Activated T-cell treated with anti-CD3 and anti-CD28 coated beads, Interleukin-2, amount 50 U/mL, for 72 hours (primary cell): ENCODE data around the gene ARPC5L. TPM values are rescaled to one million over a fixed set of nuclear protein-coding genes. Genes with fewer than 3 reads are reported as not detected.

ENCODE experiments used
- ATAC-seq, 2 donors: fragments of 150-1000 bp; cut with Tn5 transposase; replicated peaks in 1 of 2; 2 replicates each; pipeline ENCODE4 v1.10.0; 2021; ENCODE audit warnings: moderate library complexity in 2 of 2, mild to moderate bottlenecking in 1 of 2
- DNase-seq, 2 donors: peaks; one replicate each; pipeline ENCODE4 v3.0.0; 2021 to 2022; ENCODE audit warnings: mixed read lengths in 1 of 2
- H3K27ac Mint-ChIP-seq: one replicate; pipeline ENCODE4 v1.8.0; 2022; ENCODE audit warnings: mild to moderate bottlenecking, moderate library complexity, mixed read lengths
- H3K27me3 Mint-ChIP-seq: one replicate; pipeline ENCODE4 v1.8.0; 2022; ENCODE audit warnings: low read depth, mixed read lengths
- H3K36me3 Mint-ChIP-seq, 2 donors: one replicate each; pipeline ENCODE4 v1.8.0; 2022; ENCODE audit warnings: mixed read lengths in 2 of 2, mild to moderate bottlenecking in 1 of 2; ENCODE audit not compliant: insufficient read depth in 2 of 2
- H3K4me1 Mint-ChIP-seq: one replicate; pipeline ENCODE4 v1.8.0; 2022; ENCODE audit warnings: low read depth, mixed read lengths
- H3K4me3 Mint-ChIP-seq, 2 donors: one replicate each; pipeline ENCODE4 v1.8.0; 2022; ENCODE audit warnings: mild to moderate bottlenecking in 2 of 2, mixed read lengths in 2 of 2, moderate library complexity in 2 of 2
- H3K9me3 Mint-ChIP-seq, 2 donors: one replicate each; pipeline ENCODE4 v1.8.0; 2022; ENCODE audit warnings: mixed read lengths in 2 of 2
- total RNA-seq, 2 donors: library from RNA; stranded (reverse); gene quantifications; one replicate each; pipeline ENCODE4 v1.2.3, GENCODE V29; 2022

ARPC5L gene
- total RNA-seq = 100 to 1,000 TPM; 116 to 125 TPM

DNA sequence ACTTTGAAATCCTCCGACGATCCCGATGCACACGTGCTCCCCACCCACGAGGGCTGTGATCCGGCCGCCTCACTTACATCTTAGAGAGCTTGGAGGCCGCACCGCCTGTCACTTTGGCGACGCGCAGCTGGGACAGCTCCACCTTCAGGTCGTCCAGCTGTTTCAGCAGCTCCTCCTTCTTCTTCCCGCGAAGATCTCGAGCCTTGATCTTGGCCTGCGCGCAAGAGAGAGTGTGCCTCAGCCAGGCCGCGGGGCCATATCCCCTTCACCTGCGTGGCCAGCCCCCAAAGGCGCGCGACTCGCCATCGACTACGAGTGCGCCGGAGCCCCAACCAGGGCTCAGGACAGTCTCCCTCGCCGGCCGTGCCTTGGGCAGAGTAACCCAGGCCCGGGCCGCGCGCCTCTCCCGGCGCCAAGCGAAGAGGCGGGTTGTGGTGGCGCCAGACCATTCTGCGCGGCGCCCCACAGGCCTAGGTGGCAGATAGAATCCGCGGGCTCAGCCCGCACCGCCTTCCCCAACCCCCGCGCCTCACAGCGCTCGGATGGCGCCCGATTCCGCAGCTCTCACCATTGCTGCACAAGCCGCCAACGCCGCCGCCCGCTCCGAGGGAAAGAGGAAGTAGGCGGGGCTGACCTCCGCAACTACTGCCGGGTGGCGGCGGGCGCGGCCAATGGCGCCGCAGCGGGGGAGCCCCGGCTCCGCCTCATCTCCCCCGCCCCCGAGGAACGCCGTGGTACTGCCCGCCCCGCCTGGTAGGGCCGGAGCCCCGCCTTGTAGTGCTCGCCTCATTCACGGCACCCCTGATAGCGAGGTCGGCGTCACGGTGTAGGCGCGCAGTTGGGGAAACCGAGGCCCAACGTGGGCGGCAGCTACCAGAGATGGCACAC lies at the start of gene ARPC5L, which contains the start of gene RPL35:
TSS of gene ARPC5L (plus strand) at position 789 of the 888 bp plus-strand sequence. CDS start 7,161 bp downstream, outside the sequence.
TSS of gene RPL35 (minus strand) at position 616 of the 888 bp plus-strand sequence. CDS start at position 571, 45 bp downstream.
- peak within 1 kb of the TSS; percentile 92 to 94 for H3K4me3 Mint-ChIP-seq
- H3K27ac Mint-ChIP-seq = peak within 1 kb of the TSS; percentile 87
- peaks cover 12 to 24% of the 10 kb centered on the region in 2 donors for H3K36me3 Mint-ChIP-seq
- no peaks in the 10 kb centered on the region for H3K9me3 Mint-ChIP-seq
- ATAC-seq = peak; percentile 96
- peak; percentile 98 for DNase-seq
- H3K27me3 Mint-ChIP-seq = no peaks in the 10 kb centered on the region
- peaks cover 42% of the 10 kb centered on the region for H3K4me1 Mint-ChIP-seq

DNA sequence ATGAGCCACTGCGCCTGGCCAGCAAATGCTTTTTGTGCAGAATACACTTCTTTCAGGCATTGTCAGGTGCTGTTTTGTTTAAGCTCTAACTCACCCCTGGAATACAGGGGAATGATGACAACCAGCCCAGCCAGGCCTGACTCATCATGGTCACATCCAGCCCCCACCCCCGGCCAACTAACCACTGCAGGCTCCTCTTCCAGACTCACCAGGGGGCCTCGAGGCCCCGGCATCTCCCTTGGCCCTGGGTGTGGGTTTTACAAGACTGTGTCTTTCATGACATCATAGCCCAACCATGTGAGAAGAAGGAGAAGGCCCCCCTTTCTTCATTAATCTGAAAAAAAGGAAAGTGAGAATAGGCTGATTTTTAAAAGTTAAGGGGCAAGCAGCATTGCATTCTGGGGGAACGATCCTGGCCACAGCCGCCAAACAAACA lies 49.5 kb upstream of the ARPC5L start:
- ATAC-seq (no peak), DNase-seq (no peak)
- peaks cover 10% of the 10 kb centered on the region for H3K27me3 Mint-ChIP-seq
- no peak overlapping the region for H3K27ac Mint-ChIP-seq
- no peaks in the 10 kb centered on the region for H3K9me3 Mint-ChIP-seq
- H3K4me3 Mint-ChIP-seq = no peak overlapping the region
- no peaks in the 10 kb centered on the region for H3K36me3 Mint-ChIP-seq
- H3K4me1 Mint-ChIP-seq = peaks cover 5% of the 10 kb centered on the region

DNA sequence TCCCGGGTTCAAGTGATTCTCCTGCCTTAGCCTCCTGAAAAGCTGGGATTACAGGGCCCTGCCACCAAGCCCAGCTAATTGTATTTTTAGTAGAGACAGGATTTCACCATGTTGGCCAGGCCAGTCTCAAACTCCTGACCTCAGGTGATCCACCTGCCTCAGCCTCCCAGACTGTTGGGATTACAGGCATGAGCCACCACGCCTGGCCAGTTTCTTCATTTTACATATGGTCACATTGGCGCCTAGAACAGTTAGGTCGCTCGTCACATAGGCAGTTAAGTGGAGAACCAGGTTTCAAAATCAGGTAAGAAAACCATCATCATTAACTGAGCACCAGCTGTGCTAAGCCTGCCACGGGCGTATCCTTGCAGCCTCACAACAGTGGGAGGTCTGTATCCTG lies 48.9 kb upstream of the ARPC5L start:
- no peaks in the 10 kb centered on the region for H3K9me3 Mint-ChIP-seq
- ATAC-seq = no peak
- no peaks in the 10 kb centered on the region for H3K36me3 Mint-ChIP-seq
- peaks cover 7% of the 10 kb centered on the region for H3K4me1 Mint-ChIP-seq
- no peak overlapping the region for H3K4me3 Mint-ChIP-seq
- H3K27me3 Mint-ChIP-seq = peaks cover 13% of the 10 kb centered on the region
- no peak for DNase-seq
- H3K27ac Mint-ChIP-seq = no peak overlapping the region

DNA sequence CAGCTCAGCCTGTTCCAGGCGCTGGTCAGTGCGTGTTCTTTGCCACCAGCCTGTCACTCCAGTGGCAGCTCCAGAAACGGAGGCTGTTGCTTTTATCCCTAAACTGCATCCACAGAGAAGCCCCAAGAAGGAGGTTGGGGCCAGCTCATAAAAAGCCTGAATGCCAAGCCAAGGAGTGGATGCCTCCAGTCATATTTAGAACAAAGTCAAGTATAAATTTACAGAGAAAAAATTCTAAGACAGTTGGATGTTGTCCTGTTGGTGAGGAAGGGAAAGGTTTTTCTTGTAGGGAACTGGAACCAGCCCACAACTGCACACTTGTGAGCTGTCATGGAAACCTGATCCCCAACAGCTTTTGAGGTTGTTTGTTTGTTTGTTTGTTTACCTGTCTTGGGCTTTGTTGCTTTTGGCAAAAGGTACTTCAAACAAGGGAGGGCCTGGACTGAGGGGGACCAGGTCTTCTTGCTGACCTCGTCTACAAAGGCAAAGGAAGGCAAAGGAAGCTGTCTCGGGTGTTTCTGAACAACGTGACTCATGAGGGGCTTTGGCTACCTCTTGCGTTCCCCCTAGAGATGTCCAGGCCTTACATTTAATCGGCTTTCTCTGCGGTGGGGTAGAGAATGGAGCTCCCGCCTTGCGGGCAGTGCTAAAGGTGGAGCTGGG lies 48.3 kb upstream of the ARPC5L start:
- DNase-seq (no peak), ATAC-seq (no peak)
- Mint-ChIP-seq H3K4me3 (no peak overlapping the region), H3K27ac (no peak overlapping the region), H3K27me3 (peaks cover 18% of the 10 kb centered on the region), H3K36me3 (no peaks in the 10 kb centered on the region), H3K9me3 (no peaks in the 10 kb centered on the region), H3K4me1 (peaks cover 13% of the 10 kb centered on the region)

DNA sequence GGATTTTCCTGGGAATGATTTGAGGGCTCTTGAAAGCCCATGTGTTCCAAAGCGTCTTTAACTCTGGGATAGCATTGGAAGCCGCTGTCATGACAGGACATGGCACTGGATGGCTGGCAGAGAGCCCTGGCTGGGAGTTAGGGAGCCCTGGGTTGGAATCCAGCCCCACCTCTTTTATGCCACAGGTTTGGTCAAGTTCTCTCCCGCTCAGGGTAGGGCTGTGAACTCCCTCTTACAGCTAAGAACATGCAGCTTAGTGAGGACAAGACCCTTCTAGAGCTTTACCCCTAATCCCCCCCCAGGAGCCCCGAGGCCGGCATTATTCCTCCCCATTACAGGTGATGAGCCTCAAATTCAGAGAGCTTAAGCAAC lies 47.8 kb upstream of the ARPC5L start:
- ATAC-seq (no peak), DNase-seq (no peak)
- no peak overlapping the region for H3K4me3 Mint-ChIP-seq
- H3K27ac Mint-ChIP-seq = no peak overlapping the region
- no peaks in the 10 kb centered on the region for H3K36me3 Mint-ChIP-seq
- peaks cover 13% of the 10 kb centered on the region for H3K4me1 Mint-ChIP-seq
- H3K27me3 Mint-ChIP-seq = peaks cover 18% of the 10 kb centered on the region
- no peaks in the 10 kb centered on the region for H3K9me3 Mint-ChIP-seq

DNA sequence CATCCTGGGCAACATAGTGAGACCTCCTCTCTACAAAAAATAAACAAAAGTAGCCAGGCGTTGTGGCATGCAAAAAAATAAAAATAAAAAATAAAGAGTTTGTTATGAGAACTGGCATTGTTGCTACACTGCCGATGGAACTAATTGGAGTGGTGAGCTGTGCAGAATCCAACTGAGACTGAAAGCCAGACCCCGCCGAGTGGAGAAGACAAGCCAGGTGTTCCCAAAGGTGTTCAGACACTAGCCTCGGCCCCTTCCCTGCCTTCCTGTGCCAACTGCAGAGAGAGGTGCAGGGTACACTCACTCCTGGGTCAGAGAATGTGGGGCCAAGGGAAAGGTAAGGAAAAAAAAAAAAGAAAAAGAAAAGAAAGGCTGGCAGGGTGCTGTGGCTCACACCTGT lies 46.3 kb upstream of the ARPC5L start:
- ATAC-seq = no peak
- Mint-ChIP-seq H3K4me3 (no peak overlapping the region), H3K27ac (no peak overlapping the region), H3K36me3 (no peaks in the 10 kb centered on the region), H3K27me3 (peaks cover 18% of the 10 kb centered on the region), H3K4me1 (peaks cover 13% of the 10 kb centered on the region), H3K9me3 (no peaks in the 10 kb centered on the region)
- DNase-seq = no peak

DNA sequence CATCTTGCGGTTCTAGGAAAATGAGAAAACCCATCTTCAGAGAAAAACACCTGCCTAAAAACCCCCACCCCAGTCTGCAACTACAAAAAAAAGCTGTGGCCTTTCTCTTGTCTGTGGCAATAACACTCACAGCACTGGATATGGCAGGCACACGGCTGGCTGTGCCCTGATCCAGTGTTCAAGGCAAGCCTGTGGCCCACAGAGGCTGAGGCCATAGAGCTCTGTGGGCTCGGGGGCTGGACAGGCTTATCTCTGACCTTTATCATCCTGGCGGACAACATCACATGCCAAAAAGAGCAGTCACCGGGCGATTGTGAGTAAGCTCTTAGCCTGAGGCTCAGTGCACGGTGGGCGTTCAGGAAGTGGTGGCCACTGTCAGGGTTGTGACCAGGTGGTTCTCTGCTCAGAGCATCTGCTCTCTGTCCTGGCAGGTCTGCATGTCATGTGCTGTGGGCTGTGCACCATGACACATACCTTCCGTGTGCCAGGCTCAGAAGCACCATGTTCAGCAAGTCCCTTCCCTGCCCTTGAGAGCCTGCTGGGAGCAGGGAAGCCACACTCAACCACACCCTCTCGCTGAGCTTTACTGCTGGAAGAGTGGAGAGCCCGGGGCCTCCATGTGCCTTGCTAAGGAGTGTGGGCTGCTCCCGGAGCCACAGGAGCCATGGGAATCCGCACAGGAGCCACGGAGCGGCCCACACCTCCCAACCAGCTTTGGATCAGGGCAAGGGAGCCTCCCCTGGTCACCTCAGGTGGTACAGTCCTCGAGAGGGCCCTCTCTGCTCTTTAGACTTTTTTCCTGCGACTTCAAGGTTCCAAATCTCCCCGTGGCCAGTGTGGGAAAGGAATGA lies 43.3 kb upstream of the ARPC5L start:
- Mint-ChIP-seq H3K36me3 (no peaks in the 10 kb centered on the region), H3K27ac (no peak overlapping the region), H3K4me3 (peak overlapping the region in 1 of 2 donors; percentile 36), H3K4me1 (peaks cover 8% of the 10 kb centered on the region), H3K27me3 (peaks cover 18% of the 10 kb centered on the region), H3K9me3 (no peaks in the 10 kb centered on the region)
- ATAC-seq = peak; percentile 95 to 96
- DNase-seq = peak; percentile 22 to 46

DNA sequence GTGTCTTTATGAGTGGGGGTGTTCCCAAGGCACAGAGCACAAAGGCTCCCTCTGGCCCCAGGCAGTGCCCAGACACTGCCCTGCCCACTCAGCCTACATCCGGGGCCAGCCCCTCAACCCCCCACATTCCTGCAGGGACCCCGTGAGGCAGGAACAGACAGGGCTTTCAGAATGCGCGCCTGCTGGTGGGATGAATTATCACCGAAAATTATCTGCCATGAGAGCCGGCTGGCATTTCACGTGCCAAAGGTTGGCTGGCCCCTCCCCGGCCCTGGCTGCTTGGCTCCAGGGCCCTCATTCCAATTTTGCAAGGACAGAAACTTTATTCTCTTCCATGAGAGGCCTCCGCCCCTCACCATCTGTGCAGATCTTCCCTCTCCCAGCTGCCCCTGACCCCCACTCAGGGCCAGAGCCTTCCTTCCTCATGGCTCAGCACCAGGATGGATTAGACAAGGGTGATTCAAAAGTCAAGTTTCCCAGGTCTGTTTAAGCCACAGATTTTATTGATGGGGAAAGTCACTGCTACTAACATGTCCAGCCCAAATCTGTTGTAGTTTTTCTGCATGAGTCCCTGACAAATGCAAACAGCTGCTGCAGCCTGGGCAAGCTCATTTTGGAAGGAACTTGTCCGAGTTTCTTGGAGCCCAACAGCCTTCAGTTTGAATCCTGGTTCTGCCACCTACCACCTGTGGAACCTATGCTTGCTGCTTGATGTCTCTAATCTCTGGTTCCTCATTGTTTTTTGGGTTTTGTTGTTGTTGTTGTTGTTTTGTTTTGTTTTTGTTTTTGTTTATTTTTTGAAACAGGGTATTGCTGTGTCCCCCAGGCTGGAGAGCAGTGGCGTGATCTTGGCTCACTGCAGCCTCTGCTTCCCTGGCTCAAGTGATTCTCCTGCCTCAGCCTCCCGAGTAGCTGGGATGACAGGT lies 41.0 kb upstream of the ARPC5L start:
- no peak for ATAC-seq
- DNase-seq = no peak
- Mint-ChIP-seq H3K27me3 (peaks cover 18% of the 10 kb centered on the region), H3K27ac (no peak overlapping the region), H3K36me3 (no peaks in the 10 kb centered on the region), H3K4me3 (no peak overlapping the region), H3K9me3 (no peaks in the 10 kb centered on the region), H3K4me1 (peaks cover 8% of the 10 kb centered on the region)

DNA sequence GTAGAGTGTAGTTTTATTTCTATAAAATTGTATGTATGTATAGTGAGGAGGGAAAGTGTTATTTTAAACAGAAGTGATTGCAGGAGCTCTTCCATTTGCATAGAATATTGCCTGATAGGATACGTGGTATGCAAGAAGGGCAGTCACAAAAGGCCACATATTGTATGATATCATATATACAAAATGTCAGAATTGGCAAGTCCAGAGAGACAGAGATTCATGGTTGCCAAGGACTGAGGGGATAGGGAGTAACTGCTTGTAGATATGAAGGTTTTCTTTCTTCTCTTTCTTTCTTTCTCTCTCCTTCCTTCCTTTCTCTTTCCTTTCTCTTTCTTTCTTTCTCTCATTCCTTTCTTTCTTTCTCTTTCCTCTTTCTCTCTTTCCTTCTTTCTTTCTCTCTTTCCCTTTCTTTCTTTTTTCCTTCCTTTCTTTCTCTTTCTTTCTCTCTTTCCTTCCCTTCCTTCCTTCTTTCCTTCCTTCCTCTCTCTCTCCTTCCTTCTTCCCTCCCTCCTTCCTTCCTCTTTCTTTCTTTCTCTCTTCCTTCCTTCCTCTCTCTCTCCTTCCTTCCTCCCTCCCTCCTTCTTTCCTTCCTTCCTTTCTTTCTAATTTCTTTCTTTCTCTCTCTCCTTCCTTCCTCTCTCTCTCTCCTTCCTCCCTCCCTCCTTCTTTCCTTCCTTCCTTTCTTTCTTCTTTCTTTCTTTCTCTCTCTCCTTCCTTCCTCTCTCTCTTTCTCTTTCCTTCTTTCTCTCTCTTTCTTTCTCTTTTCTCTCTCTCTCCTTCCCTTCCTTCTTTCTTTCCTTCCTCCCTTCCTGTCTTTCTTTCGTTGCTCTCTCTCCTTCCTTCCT lies 33.2 kb upstream of the ARPC5L start:
- H3K9me3 Mint-ChIP-seq = peaks cover 0 to 2% of the 10 kb centered on the region in 2 donors

DNA sequence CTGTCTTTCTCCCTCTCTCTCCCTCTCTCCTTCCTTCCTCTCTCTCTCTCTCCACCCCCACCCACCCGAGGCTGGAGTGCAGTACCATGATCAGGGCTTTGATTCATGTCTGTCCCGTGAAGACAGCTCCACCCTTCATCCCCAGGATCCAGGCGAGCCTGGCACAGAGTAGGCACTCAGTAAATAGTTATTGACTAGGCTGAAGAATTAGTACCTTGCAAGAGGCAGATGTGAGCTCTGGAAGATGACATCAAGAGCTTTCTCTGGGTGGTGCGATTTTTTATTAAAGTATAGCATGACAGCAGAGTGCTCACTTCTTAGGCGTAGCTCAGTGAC lies 32.6 kb upstream of the ARPC5L start:
- Mint-ChIP-seq H3K4me3 (no peak overlapping the region), H3K27me3 (peaks cover 8% of the 10 kb centered on the region), H3K4me1 (no peaks in the 10 kb centered on the region), H3K27ac (no peak overlapping the region), H3K9me3 (peaks cover 0 to 2% of the 10 kb centered on the region in 2 donors), H3K36me3 (no peaks in the 10 kb centered on the region)
- ATAC-seq (no peak), DNase-seq (no peak)

More for the DNA sequence above, 33.2 kb upstream of the ARPC5L start:
- no peak for ATAC-seq
- no peaks in the 10 kb centered on the region for H3K36me3 Mint-ChIP-seq
- DNase-seq = no peak
- no peak overlapping the region for H3K4me3 Mint-ChIP-seq
- peaks cover 8% of the 10 kb centered on the region for H3K27me3 Mint-ChIP-seq
- H3K27ac Mint-ChIP-seq = no peak overlapping the region
- H3K4me1 Mint-ChIP-seq = no peaks in the 10 kb centered on the region

DNA sequence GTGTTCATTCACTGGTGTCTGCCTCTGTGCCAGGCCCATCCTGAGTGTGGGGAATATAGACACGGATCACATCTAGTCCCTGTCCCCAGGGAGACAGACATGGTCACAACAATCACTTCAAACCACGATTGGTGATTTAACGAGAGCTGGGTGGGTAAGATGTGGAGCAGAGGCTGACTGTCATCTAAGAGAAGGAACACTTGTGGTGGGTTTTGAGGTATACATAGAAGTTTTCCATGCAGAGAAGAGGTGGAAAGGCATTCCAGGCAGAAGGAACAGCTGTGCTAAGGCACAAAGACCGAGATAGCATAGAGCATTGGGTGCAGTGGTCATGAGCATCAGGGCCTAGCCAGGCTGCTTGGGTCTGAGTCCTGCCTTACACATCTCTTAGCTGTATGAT lies 31.3 kb upstream of the ARPC5L start:
- Mint-ChIP-seq H3K27me3 (peaks cover 9% of the 10 kb centered on the region), H3K36me3 (no peaks in the 10 kb centered on the region), H3K4me3 (no peak overlapping the region), H3K9me3 (peaks cover 0 to 2% of the 10 kb centered on the region in 2 donors), H3K4me1 (no peaks in the 10 kb centered on the region), H3K27ac (no peak overlapping the region)
- DNase-seq (no peak), ATAC-seq (no peak)
